ENCODE results near the gene UPP1. TPM values are rescaled to one million over a fixed set of nuclear protein-coding genes. Genes with fewer than 3 reads are reported as not detected.

The UPP1 gene
- polyA plus RNA-seq, 2 of the 4 experiments (the other 2 are of a cell fraction) = 32.2 to 55.7 TPM

- no peak overlapping the region for H3K4me2 ChIP-seq
- CTCF ChIA-PET = interaction anchor here (1.2 kb wide), 2 partner anchors 9 to 32 kb away, joined by 3 to 4 read pairs; partner anchors contain the start of gene C7orf57
- POLR2A ChIA-PET = no interaction called here
- ATAC-seq (no peak), DNase-seq (ENCODE audit: low read depth in 1 of 2, low spot score in 1 of 2) (no peak), FAIRE-seq (no peak)
- no peak overlapping the region for H3K27ac ChIP-seq
- no peak overlapping the region for H3K4me3 ChIP-seq
- no peak for TF ChIP-seq TP53 (CRISPR knock-in tag; IDR thresholded peaks at IDR 0.05)
- no peak for TF ChIP-seq HEYL (CRISPR knock-in tag; IDR thresholded peaks at IDR 0.05)
- TF ChIP-seq, protein P1, sequence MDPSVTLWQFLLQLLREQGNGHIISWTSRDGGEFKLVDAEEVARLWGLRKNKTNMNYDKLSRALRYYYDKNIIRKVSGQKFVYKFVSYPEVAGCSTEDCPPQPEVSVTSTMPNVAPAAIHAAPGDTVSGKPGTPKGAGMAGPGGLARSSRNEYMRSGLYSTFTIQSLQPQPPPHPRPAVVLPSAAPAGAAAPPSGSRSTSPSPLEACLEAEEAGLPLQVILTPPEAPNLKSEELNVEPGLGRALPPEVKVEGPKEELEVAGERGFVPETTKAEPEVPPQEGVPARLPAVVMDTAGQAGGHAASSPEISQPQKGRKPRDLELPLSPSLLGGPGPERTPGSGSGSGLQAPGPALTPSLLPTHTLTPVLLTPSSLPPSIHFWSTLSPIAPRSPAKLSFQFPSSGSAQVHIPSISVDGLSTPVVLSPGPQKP (IDR thresholded peaks at IDR 0.05; ENCODE audit: low read depth, low read length) = no peak
- no peak for TF ChIP-seq CEBPB (IDR thresholded peaks at IDR 0.05)
- TF ChIP-seq EHF (CRISPR knock-in tag; IDR thresholded peaks at IDR 0.05) = no peak
- TF ChIP-seq BHLHE40 (IDR thresholded peaks at IDR 0.05; ENCODE audit: low read depth, low read length) = no peak
- no peaks in the 10 kb centered on the region for H3K4me1 ChIP-seq
- WGBS (ENCODE audit: missing lambda C conversion rate) = 58% methylated on average over 9 of the region's 9 CpGs
- H3K9me3 ChIP-seq = no peaks in the 10 kb centered on the region
Measured at GRCh38 chr7:48045195-48045765, 43.8 kb upstream of the UPP1 start.

- no peaks in the 10 kb centered on the region for H3K9me3 ChIP-seq
- no peak for TF ChIP-seq RARB (CRISPR knock-in tag; IDR thresholded peaks at IDR 0.05)
- TF ChIP-seq, protein P2, sequence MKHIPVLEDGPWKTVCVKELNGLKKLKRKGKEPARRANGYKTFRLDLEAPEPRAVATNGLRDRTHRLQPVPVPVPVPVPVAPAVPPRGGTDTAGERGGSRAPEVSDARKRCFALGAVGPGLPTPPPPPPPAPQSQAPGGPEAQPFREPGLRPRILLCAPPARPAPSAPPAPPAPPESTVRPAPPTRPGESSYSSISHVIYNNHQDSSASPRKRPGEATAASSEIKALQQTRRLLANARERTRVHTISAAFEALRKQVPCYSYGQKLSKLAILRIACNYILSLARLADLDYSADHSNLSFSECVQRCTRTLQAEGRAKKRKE (CRISPR knock-in tag; IDR thresholded peaks at IDR 0.05; ENCODE audit: low read depth) = no peak
- no peak for TF ChIP-seq FOSB (CRISPR knock-in tag; IDR thresholded peaks at IDR 0.05)
- no peak for TF ChIP-seq EHF (CRISPR knock-in tag; IDR thresholded peaks at IDR 0.05)
- H3K27ac ChIP-seq = no peak overlapping the region
- 75% methylated on average over 14 of the region's 14 CpGs for WGBS (ENCODE audit: missing lambda C conversion rate)
- no peak for FAIRE-seq
- ChIA-PET CTCF (no interaction called here), POLR2A (no interaction called here)
- ATAC-seq = no peak
- no peak for DNase-seq (ENCODE audit: low read depth in 1 of 2, low spot score in 1 of 2)
- H3K4me1 ChIP-seq = no peaks in the 10 kb centered on the region
- no peak overlapping the region for H3K4me2 ChIP-seq
- no peak overlapping the region for H3K4me3 ChIP-seq
Measured at GRCh38 chr7:48046458-48046857, 42.6 kb upstream of the UPP1 start.

DNA sequence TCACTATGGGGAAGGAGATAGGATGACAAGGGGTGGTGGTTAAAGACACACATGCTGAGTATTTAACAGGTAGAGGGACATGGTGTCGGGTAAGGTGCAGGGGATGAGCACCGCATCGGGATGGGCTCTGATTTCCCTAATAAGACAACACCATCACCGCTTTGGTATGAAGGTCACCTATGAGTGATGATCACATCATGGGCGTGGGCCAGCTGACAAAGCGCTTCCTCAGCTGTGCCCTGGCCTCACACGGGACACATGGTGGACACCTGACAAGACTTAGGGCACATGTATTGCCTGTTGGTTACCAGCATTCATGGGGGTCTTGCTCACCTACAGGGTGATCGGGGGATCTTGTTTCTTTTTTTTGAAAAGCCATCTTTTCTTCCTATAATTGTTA, 41.0 kb upstream of the UPP1 start:
- H3K9me3 ChIP-seq = no peaks in the 10 kb centered on the region
- H3K4me2 ChIP-seq = no peak overlapping the region
- no peak overlapping the region for H3K4me3 ChIP-seq
- H3K4me1 ChIP-seq = no peaks in the 10 kb centered on the region
- WGBS (ENCODE audit: missing lambda C conversion rate) = 62% methylated on average over 8 of the region's 8 CpGs
- ATAC-seq = no peak
- no peak for FAIRE-seq
- ChIA-PET CTCF (interaction anchor here (1.0 to 1.1 kb wide), 2 partner anchors 20 to 62 kb away, joined by 3 read pairs; partner anchors contain the start of gene SUN3), POLR2A (no interaction called here)
- TF ChIP-seq MAZ (IDR thresholded peaks at IDR 0.05; ENCODE audit: borderline replicate concordance, low read depth, low read length) (no peak), MAX (IDR thresholded peaks at IDR 0.05) (no peak), RFX5 (IDR thresholded peaks at IDR 0.05) (no peak), MYC (IDR thresholded peaks at IDR 0.05; ENCODE audit: borderline replicate concordance, low read length) (no peak), BHLHE40 (IDR thresholded peaks at IDR 0.05; ENCODE audit: low read depth, low read length) (no peak), GATA3 (IDR thresholded peaks at IDR 0.05; ENCODE audit: borderline replicate concordance) (no peak), EHF (CRISPR knock-in tag; IDR thresholded peaks at IDR 0.05) (no peak), TP53 (CRISPR knock-in tag; IDR thresholded peaks at IDR 0.05) (no peak), TFCP2L1 (CRISPR knock-in tag; IDR thresholded peaks at IDR 0.05) (no peak), NFE2L2 (conservative IDR thresholded peaks at IDR 0.05; ENCODE audit: low read length) (no peak), NPAS2 (CRISPR knock-in tag; IDR thresholded peaks at IDR 0.05; ENCODE audit: borderline replicate concordance) (no peak), FOXS1 (CRISPR knock-in tag; IDR thresholded peaks at IDR 0.05) (no peak)
- TF ChIP-seq, protein P3, sequence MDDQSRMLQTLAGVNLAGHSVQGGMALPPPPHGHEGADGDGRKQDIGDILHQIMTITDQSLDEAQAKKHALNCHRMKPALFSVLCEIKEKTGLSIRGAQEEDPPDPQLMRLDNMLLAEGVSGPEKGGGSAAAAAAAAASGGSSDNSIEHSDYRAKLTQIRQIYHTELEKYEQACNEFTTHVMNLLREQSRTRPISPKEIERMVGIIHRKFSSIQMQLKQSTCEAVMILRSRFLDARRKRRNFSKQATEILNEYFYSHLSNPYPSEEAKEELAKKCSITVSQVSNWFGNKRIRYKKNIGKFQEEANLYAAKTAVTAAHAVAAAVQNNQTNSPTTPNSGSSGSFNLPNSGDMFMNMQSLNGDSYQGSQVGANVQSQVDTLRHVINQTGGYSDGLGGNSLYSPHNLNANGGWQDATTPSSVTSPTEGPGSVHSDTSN (IDR thresholded peaks at IDR 0.05) = no peak
- TF ChIP-seq, protein P4, sequence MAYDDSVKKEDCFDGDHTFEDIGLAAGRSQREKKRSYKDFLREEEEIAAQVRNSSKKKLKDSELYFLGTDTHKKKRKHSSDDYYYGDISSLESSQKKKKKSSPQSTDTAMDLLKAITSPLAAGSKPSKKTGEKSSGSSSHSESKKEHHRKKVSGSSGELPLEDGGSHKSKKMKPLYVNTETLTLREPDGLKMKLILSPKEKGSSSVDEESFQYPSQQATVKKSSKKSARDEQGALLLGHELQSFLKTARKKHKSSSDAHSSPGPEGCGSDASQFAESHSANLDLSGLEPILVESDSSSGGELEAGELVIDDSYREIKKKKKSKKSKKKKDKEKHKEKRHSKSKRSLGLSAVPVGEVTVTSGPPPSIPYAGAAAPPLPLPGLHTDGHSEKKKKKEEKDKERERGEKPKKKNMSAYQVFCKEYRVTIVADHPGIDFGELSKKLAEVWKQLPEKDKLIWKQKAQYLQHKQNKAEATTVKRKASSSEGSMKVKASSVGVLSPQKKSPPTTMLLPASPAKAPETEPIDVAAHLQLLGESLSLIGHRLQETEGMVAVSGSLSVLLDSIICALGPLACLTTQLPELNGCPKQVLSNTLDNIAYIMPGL (CRISPR knock-in tag; IDR thresholded peaks at IDR 0.05; ENCODE audit: borderline replicate concordance) = no peak
- TF ChIP-seq, protein P5, sequence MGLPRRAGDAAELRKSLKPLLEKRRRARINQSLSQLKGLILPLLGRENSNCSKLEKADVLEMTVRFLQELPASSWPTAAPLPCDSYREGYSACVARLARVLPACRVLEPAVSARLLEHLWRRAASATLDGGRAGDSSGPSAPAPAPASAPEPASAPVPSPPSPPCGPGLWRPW (IDR thresholded peaks at IDR 0.05) = no peak
- no peak for DNase-seq (ENCODE audit: low read depth in 1 of 2, low spot score in 1 of 2)
- no peak overlapping the region for H3K27ac ChIP-seq

All from A549 (cell line).